IPS-18c (cell line): ENCODE data around the gene TYW3.
"Not testable (repeated sequence)": the region's sequence is repeated elsewhere in the genome, so short reads cannot be mapped to it uniquely, and the experiment has no call there.

Experiments
- H3K4me3 ChIP-seq: 2 replicates; pipeline ENCODE4 v1.7.0; 2013; ENCODE audit warnings: low read depth, mild to moderate bottlenecking, low read length, moderate library complexity; ENCODE audit not compliant: insufficient read depth
- H3K9me3 ChIP-seq: one replicate; pipeline ENCODE4 v1.6.1; 2013; ENCODE audit warnings: mild to moderate bottlenecking, low read length, moderate library complexity; ENCODE audit not compliant: control insufficient read depth, insufficient read depth

Gene TYW3

DNA sequence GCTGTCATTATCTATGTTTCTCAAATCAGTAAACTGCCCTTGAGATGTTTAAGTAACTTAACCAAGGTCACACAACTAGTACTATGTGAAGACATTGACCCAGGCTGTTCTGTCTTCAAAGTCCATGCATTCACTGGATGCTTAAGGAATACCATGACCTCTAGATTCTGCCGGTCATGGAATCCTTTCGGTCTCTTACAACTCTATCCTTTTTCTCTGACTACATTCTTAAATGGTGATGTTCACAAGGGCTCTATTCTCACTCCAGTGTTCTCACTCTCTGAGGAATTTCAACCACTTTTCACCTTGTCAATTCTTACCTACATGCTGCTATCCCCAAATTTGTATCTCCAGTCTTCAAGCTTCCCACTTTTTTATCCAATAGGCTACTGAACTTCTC is 15.3 kb upstream of the TYW3 start:
- H3K9me3 ChIP-seq: no peaks in the 10 kb centered on the region

DNA sequence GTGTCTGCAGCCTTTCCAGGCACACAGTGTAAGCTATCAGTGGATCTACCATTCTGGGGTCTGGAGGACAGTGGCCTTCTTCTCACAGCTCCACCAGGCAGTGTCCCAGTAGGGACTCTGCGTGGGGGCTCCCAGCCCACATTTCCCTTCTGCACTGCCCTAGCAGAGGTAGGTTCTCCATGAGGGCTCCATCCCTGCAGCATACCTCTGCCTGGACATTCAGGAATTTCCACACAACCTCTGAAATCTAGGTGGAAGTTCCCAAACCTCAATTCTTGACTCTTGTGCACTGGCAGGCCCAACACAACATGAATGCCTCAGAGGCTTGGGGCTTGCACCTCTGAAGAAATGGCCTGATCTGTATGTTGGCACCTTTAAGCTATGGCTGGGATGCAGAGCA is 6.9 kb upstream of the TYW3 start:
- Histone ChIP-seq H3K4me3 (no peak overlapping the region), H3K9me3 (peaks cover 7% of the 10 kb centered on the region)

More for the DNA sequence above, 15.3 kb upstream of the TYW3 start:
- no peak overlapping the region for H3K4me3 ChIP-seq

DNA sequence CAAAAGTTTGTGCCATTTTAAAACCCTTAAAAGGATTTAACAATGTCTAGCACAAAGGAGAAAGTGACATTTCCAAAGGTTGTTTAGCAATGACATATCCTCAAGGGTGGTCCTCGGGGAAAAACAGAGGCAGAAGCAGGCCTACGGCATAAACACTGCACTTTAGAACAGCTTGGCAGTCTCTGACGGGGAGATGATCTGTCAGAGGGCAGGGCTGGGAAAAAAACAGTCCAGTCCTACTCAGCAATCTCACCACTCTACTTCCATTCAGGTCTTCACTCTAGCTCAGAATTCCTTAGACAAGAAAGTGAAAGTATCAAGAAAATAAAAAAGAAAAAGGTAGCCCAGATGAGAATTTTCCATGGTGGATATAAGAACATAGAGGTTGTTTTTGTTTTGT is 4.2 kb upstream of the TYW3 start:
- Histone ChIP-seq H3K4me3 (no peak overlapping the region), H3K9me3 (peaks cover 7% of the 10 kb centered on the region)

DNA sequence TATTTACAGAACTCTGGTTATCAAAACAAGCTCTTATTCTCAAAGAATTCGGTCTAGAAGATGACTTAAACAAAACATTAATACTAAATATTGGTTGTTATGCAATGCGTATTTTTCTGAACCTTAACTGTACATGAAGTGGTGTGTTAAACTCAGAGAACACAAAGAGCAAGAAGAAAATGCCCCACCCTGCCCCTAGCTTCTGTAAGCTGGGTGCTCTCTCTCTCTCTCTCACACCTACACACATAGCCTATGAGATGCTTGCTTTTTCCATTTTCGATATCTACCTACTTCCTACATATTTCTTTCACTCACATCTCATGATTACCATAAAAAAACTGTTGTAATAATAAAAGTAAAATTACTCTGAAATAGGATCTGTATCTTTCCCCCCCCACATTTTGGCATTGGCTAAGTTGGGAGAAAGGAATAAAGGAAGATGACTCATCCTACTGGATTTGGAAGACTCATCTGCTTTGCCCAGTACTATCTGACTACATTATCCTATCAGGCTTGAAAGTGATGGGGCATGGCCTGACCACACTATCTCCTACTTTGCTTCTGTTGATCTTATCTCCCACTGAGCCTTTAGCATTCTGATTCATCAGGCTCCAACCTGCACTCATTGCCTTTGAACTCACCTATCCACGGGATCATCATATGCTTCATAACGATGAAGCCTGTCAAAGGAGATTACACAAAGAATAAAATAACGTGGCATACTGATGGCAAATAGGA is 3.0 kb upstream of the TYW3 start:
- Histone ChIP-seq H3K4me3 (no peak overlapping the region), H3K9me3 (peaks cover 7% of the 10 kb centered on the region)

DNA sequence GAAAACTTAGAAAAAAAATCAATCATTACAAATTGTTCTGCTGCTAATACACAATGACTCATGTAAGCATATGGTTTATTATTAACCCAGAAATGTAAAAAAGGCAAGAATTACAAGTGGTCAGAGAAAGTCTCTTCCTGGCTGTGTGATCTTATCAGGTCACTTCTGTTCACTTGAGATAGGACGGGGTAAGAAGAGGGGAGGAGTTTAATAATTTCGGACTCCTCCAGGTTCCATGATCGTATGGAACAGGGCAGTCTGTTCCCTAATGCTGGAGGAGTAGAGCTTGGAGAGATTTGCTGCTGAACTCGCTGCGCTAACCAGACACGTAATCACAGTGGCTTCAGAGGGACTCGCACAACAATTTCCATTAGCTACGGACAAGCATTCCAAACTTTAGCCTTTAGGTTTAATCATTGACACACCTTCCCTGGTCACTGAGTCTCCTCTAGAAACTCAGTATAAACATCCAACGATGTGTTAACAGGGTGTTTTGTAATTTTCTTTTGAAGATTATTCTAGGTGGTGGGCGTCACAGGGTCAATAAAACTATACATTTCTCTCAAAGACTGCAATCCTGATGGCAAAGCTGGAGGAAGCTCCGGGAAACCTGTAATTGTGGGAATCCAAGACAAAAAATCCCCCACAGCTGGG is 1.4 kb upstream of the TYW3 start:
- peaks cover 2% of the 10 kb centered on the region for H3K9me3 ChIP-seq

DNA sequence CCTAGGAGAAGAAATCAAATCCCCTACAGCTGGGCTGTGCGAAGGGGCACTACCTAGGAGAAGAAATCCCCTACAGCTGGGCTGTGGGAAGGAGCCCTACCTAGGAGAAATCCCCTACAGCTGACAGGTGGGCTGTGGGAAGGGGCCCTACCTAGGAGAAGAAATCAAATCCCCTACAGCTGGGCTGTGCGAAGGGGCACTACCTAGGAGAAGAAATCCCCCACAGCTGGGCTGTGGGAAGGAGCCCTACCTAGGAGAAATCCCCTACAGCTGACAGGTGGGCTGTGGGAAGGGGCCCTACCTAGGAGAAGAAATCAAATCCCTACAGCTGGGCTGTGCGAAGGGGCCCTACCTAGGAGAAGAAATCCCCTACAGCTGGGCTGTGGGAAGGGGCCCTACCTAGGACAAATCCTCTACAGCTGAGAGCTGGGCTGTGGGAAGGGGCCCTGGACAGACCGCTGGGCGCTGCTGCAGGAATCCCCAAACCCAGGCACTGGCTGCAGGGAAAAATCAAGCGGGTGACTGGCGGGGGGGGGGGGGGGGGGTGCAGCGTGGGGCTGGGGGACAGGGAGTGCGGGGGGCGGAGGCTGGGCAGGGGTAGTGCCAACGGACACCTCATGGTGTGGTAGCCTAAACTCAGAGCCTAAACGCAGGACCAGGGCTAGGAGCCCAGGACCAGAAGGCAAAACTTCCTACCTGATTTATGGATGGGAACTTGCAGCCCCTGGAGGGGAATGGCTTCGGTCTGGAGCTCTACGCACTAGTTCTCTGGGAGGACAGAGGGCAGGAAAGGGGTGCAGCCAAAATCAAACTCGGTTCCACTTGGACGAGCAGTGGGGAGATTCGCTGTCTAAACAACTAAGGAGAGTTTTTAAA is 643 bp upstream of the TYW3 start:
- H3K9me3 ChIP-seq: not testable (repeated sequence)
- H3K4me3 ChIP-seq: peak overlapping the region; percentile 66

More for the DNA sequence above, 1.4 kb upstream of the TYW3 start:
- H3K4me3 ChIP-seq: no peak overlapping the region

DNA sequence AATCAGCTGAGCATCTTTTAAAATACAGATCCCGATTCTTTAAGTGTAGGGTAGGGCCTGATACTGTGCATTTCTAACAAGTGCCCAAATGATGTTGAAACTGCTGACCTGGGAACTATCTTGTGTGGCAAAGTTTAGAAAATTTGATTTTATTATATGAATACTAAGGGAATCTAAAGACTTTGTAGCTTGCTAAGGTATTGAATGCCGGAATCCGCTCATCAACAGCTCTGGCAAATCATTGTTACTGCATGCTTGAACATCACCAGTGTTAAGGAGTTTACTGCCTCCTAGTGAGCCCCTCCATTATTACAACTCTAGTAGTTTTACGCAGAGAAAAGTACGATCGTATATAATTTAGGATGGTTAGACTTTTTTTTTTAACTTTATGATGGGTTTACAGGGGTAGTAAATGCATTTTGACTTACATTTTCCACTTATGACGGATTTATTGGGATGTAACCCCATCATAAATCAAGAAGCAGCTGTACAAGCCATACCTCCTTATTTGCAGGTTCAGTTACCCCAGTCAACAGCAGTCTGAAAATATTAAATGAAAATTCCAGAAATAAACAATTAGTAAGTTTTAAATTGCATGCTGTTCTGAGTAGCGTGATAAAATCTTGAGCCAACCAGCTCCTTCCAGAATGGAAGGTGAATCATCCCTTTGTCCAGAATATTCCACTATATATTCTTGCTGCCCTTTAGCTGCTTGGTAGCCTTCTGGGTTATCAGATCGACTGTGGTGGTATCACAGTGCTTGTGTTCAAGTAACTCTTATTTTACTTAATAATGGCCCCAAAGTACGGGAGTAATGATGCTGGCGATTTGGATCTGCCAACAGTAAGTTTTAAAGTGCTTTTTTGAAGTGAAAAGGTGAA is 892 bp downstream of the TYW3 start:
- Histone ChIP-seq H3K4me3 (peak overlapping the region; percentile 66), H3K9me3 (no peaks in the 10 kb centered on the region)

DNA sequence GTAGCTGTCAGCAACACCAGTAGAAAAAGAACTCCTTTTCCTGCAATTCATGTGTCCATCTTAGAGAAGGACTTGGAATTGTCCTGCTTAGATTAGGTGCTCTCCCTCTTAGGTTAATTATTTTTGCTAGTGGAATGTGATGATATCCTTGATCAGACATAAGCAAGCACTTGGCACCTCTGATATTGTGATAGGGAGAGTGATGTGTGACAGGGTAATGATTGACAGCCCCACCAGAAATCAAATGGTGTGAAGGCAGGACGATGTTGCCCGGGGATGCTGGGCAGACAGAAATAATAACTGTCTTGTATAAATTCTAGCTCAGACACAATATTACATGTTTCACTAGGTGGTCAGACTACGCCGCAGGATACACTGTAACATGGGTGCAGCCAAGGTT is 4.4 kb downstream of the TYW3 start:
- H3K4me3 ChIP-seq: no peak overlapping the region; the same call in 1 of the 2 replicates
- no peaks in the 10 kb centered on the region for H3K9me3 ChIP-seq

DNA sequence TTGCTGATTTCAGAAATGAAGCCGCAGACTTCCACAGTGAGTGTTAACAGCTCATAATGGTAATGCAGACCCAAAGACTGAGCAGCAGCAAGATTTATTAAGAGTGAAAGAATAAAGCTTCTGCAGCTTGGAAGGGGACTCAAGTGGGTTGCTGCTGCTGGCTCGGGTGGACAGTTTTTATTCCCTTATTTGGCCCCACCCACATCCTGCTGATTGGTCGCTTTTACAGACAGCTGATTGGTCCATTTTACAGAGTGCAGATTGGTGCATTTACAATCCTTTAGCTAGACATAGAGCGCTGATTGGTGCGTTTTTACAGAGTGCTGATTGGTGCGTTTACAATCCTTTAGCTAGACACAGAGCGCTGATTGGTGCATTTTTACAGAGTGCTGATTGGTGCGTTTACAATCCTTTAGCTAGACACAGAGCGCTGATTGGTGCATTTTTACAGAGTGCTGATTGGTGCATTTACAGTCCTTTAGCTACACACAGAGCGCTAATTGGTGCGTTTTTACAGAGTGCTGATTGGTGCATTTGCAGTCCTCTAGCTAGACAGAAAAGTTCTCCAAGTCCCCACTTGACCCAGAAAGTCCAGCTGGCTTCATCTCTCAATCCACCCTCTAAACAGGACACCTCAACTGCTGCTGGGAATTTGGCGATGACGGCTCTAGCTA is 7.5 kb downstream of the TYW3 start:
- H3K9me3 ChIP-seq, H3K4me3 ChIP-seq: not testable (repeated sequence)

DNA sequence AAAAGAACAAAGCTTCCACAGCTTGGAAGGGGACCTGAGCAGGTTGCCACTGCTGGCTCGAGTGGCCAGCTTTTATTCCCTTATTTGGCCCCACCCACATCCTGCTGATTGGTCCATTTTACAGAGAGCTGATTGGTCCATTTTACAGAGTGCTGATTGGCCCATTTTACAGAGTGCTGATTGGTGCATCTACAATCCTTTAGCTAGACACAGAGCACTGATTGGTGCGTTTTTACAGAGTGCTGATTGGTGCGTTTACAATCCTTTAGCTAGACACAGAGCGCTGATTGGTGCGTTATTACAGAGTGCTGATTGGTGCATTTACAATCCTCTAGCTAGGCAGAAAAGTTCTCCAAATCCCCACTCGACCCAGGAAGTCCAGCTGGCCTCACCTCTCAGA is 12.3 kb downstream of the TYW3 start:
- H3K9me3 ChIP-seq: not testable (repeated sequence)

DNA sequence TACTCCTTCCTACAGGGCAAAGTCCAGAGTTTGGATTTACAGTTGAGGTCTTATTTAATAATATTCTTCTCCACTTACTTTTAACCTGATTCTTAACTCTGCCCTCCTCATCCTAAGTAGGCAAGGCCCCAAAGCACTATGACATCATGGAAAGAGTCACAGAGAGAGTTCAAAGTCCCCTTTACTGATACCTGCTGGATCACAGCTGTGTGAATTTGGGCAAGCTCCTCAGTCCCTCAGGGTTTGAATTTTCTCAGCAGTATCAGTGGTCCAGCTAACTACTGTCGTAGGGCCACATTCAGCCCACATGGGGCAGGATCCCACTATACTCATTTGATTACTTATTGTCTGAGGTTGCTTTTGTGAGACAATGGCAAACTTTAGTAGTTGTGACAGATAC is 16.0 kb downstream of the TYW3 start:
- Histone ChIP-seq H3K9me3 (peaks cover 5% of the 10 kb centered on the region), H3K4me3 (no peak overlapping the region)

More for the DNA sequence above, 12.3 kb downstream of the TYW3 start:
- H3K4me3 ChIP-seq: not testable (repeated sequence)

DNA sequence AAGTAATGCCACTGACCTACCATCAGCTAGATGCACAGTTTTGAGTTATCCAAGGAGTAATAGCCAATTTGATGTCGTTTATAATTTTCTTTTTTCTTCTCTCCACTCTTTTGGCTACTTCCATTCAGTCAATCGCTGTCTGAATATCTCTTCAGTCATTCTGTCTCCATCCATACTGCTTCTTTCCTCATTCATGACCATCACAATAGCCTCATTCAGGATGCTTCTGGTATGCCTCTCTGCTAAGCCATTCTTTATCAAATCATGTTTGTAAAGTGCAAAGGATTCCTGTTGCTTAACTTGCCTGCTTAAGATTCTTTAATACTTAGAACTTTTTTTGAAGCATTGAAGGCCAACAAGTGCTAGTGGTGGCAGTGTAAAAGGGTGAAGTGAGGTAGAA is 20.2 kb downstream of the TYW3 start:
- Histone ChIP-seq H3K4me3 (no peak overlapping the region), H3K9me3 (peaks cover 6% of the 10 kb centered on the region)

DNA sequence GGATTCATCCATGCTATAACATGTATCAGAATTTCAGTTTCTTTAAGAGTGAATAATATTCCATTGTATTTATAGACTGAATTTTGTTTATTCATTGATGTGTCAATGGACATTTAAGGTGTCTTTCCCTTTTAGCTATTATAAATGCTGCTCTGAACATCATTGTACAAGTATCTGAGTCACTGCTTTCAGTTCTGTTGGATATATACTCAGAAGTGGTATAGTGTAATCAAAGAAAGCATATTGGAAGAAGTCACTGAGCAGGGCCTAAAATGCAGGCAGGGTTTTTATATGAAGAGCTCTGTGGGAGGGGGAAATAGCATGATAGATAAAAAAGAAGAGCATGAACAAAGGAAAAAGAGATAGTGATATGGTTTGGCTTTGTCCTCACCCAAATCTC is 22.5 kb downstream of the TYW3 start:
- Histone ChIP-seq H3K4me3 (no peak overlapping the region), H3K9me3 (peaks cover 6% of the 10 kb centered on the region)

DNA sequence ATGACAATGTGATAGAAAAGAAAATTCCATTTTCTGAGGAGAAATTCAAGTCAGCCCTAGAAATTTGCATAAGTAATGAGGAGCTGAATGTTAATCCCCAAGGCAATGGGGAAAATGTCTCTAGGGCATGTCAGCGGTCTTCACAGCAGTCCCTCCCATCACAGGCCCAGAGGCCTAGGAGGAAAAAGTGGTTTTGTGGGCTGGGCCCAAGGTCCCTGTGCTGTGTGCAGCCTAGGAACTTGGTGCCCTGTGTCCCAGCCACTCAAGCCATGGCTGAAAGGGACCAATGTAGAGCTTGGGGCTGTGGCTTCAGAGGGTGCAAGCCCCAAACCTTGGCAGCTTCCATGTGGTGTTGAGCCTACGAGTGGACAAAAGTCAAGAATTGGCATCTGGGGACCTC is 23.7 kb downstream of the TYW3 start:
- H3K9me3 ChIP-seq, H3K4me3 ChIP-seq: not testable (repeated sequence)

DNA sequence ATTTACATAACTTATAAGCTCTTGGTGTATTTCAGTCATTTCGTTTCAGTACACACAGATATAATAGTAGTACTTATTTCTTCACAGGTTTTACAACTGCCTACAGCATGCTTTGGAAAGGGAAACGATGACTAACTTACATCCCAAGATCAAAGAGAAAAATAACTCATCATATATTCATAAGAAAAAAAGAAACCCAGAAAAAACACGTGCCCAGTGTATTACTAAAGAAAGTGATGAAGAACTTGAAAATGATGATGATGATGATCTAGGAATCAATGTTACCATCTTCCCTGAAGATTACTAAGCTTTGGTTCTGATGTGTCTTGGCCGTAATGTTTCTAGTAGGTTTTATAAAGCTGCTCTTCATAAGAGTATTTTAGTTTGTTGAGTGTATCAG is 30.9 kb downstream of the TYW3 start:
- H3K9me3 ChIP-seq: no peaks in the 10 kb centered on the region
- H3K4me3 ChIP-seq: no peak overlapping the region

DNA sequence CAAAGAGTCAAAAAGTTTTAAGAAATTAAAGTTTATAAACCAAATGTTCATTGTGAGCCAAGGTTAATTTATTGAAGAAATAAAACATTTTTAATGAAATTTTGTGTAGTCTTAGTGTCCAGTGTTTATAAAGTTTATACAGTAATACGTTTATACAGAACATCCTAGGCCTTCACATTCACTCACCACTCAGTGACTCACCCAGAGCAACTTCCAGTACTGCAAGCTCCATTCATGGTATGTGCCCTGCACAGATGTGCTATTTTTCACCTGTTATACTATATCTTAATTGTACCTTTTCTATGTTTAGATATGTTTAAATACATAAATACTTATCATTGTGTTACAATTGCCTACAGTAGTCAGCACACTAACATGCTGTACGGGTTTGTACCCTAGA is 33.6 kb downstream of the TYW3 start:
- Histone ChIP-seq H3K4me3 (no peak overlapping the region), H3K9me3 (no peaks in the 10 kb centered on the region)

DNA sequence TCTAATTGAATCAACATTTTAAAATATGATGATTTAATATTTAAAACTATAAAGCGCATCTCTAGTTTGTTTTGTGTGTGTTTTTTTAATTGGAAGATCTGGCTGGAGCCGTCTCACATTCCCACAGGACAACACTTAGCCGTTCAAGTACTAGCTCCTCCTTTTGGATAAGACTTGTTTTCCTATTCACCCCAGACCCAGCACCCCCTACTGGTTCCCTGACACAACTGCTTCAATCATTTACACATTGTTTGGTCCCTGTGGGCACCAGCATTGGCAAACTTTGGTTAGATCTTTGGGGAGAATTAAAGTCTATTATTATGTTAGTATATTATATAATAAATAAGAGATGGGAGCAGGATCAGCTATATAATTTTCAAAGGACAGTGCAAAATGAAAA is 34.5 kb downstream of the TYW3 start:
- H3K4me3 ChIP-seq: no peak overlapping the region

More for the DNA sequence above, 34.5 kb downstream of the TYW3 start:
- no peaks in the 10 kb centered on the region for H3K9me3 ChIP-seq
